DMS53 treated with DMSO at 0.1 percent for 48 hours (cell line): ENCODE data around the gene SKA1.
A peak's percentile ranks its signal among the peaks of the same experiment; 100 is the strongest.
"Not testable (repeated sequence)": the region's sequence is repeated elsewhere in the genome, so short reads cannot be mapped to it uniquely, and the experiment has no call there.

Experiments used
- DNase-seq: peaks from one replicate; lab custom pipeline; 2025; ENCODE audit not compliant: unreplicated experiment; lab: John Stamatoyannopoulos, UW

Gene SKA1

GRCh38 chr18:50395093-50395492, 20.2 kb downstream of the SKA1 start:
- DNase-seq, result no peak

- no peak for DNase-seq
These were observed 21.3 kb downstream of the SKA1 start for GRCh38 chr18:50396005-50396660.

- no peak for DNase-seq
These were observed 22.2 kb downstream of the SKA1 start for GRCh38 chr18:50397023-50397422.

- DNase-seq, result no peak
These were observed 23.3 kb downstream of the SKA1 start for GRCh38 chr18:50398099-50398498.

- no peak for DNase-seq
These were observed 24.1 kb downstream of the SKA1 start for GRCh38 chr18:50398947-50399346.

GRCh38 chr18:50399582-50399981, 24.7 kb downstream of the SKA1 start:
- DNase-seq, result no peak

- DNase-seq, result not testable (repeated sequence)
These were observed 25.6 kb downstream of the SKA1 start for GRCh38 chr18:50400438-50400837.

GRCh38 chr18:50401295-50401694, 26.4 kb downstream of the SKA1 start:
- no peak for DNase-seq

- DNase-seq, result peak; percentile 83
These were observed 27.0 kb downstream of the SKA1 start for GRCh38 chr18:50401888-50402287.

- peak; percentile 94 for DNase-seq
These were observed 30.1 kb downstream of the SKA1 start for GRCh38 chr18:50404752-50405581.

- DNase-seq, result peak; percentile 73
These were observed 30.9 kb downstream of the SKA1 start for GRCh38 chr18:50405582-50406271.

- no peak for DNase-seq
These were observed 34.4 kb downstream of the SKA1 start for GRCh38 chr18:50409236-50409635.

- DNase-seq, result no peak
These were observed 35.2 kb downstream of the SKA1 start for GRCh38 chr18:50410008-50410407.

GRCh38 chr18:50410894-50411293, 36.0 kb downstream of the SKA1 start:
- DNase-seq, result no peak

GRCh38 chr18:50416832-50417231, 42.0 kb downstream of the SKA1 start:
- not testable (repeated sequence) for DNase-seq

GRCh38 chr18:50417705-50418104, 42.9 kb downstream of the SKA1 start:
- not testable (repeated sequence) for DNase-seq

- no peak for DNase-seq
These were observed 43.8 kb downstream of the SKA1 start for GRCh38 chr18:50418650-50419049.

- DNase-seq, result no peak
These were observed 47.5 kb downstream of the SKA1 start for GRCh38 chr18:50422286-50422898.

GRCh38 chr18:50424877-50425690, 50.2 kb downstream of the SKA1 start:
- DNase-seq, result no peak

GRCh38 chr18:50427896-50428295, 53.0 kb downstream of the SKA1 start:
- no peak for DNase-seq
